Measurements from ENCODE around the gene CCL27.

GRCh38 chr9:34615132-34615531 is 47.3 kb downstream of the CCL27 start:
- no peak for TF ChIP-seq CTCF (IDR thresholded peaks at IDR 0.05)
- TF ChIP-seq EZH2 (IDR thresholded peaks at IDR 0.05; ENCODE audit: borderline replicate concordance, insufficient read depth, low read depth, low read length, poor library complexity, severe bottlenecking) = no peak

Measured in B cell (primary cell).